HG03354 (cell line): ENCODE measurements around the gene LNP1.
"Not testable (repeated sequence)": the region's sequence is repeated elsewhere in the genome, so short reads cannot be mapped to it uniquely, and the experiment has no call there.

Experiments used
- ATAC-seq: cut with Tn5 transposase; IDR thresholded peaks from one replicate; pipeline ENCODE4 v1.9.1; 2021; ENCODE audit warnings: mild to moderate bottlenecking; ENCODE audit not compliant: unreplicated experiment, poor library complexity, severe bottlenecking

The LNP1 gene

GRCh38 chr3:100400780-100401673 is at the start of gene LNP1, which contains the start of gene TOMM70:
TSS of gene LNP1 (plus strand) at chr3:100401539. CDS start at chr3:100429730, 28,191 bp downstream.
TSS of gene TOMM70 (minus strand) at chr3:100401089. CDS start at chr3:100400949, 140 bp downstream.
- peak; percentile 89 for ATAC-seq

- ATAC-seq: not testable (repeated sequence)
These were observed 49.6 kb upstream of the LNP1 start for GRCh38 chr3:100351770-100352169.

- ATAC-seq: no peak
These were observed 48.8 kb upstream of the LNP1 start for GRCh38 chr3:100352296-100353231.

- peak; percentile 59 for ATAC-seq
These were observed 46.5 kb upstream of the LNP1 start for GRCh38 chr3:100354850-100355249.

- no peak for ATAC-seq
These were observed 42.9 kb upstream of the LNP1 start for GRCh38 chr3:100358413-100358812.

- no peak for ATAC-seq
These were observed 42.3 kb upstream of the LNP1 start for GRCh38 chr3:100359035-100359434.

GRCh38 chr3:100360757-100361496 is 40.4 kb upstream of the LNP1 start:
- ATAC-seq: no peak

- no peak for ATAC-seq
These were observed 39.4 kb upstream of the LNP1 start for GRCh38 chr3:100361897-100362296.

- no peak for ATAC-seq
These were observed 36.9 kb upstream of the LNP1 start for GRCh38 chr3:100364421-100364820.

- ATAC-seq: no peak
These were observed 34.9 kb upstream of the LNP1 start for GRCh38 chr3:100366424-100366823.

GRCh38 chr3:100368441-100368840 is 32.9 kb upstream of the LNP1 start:
- ATAC-seq: no peak

GRCh38 chr3:100370756-100371155 is 30.6 kb upstream of the LNP1 start:
- no peak for ATAC-seq

- no peak for ATAC-seq
These were observed 26.8 kb upstream of the LNP1 start for GRCh38 chr3:100374521-100374920.

GRCh38 chr3:100376301-100376700 is 25.0 kb upstream of the LNP1 start:
- no peak for ATAC-seq

GRCh38 chr3:100384733-100385525 is 16.4 kb upstream of the LNP1 start:
- ATAC-seq: no peak

GRCh38 chr3:100386437-100387074 is 14.8 kb upstream of the LNP1 start:
- ATAC-seq: no peak

GRCh38 chr3:100389025-100389424 is 12.3 kb upstream of the LNP1 start:
- no peak for ATAC-seq

- no peak for ATAC-seq
These were observed 5.5 kb upstream of the LNP1 start for GRCh38 chr3:100395679-100396431.
